GM18502 (cell line): Measurements from ENCODE around the gene PPP1R27.
"Not testable (repeated sequence)": the region's sequence is repeated elsewhere in the genome, so short reads cannot be mapped to it uniquely, and the experiment has no call there.

Experiments
- ATAC-seq: cut with Tn5 transposase; IDR thresholded peaks from one replicate; pipeline ENCODE4 v1.9.1; 2021; ENCODE audit warnings: mild to moderate bottlenecking; ENCODE audit not compliant: unreplicated experiment, poor library complexity

PPP1R27 gene

DNA sequence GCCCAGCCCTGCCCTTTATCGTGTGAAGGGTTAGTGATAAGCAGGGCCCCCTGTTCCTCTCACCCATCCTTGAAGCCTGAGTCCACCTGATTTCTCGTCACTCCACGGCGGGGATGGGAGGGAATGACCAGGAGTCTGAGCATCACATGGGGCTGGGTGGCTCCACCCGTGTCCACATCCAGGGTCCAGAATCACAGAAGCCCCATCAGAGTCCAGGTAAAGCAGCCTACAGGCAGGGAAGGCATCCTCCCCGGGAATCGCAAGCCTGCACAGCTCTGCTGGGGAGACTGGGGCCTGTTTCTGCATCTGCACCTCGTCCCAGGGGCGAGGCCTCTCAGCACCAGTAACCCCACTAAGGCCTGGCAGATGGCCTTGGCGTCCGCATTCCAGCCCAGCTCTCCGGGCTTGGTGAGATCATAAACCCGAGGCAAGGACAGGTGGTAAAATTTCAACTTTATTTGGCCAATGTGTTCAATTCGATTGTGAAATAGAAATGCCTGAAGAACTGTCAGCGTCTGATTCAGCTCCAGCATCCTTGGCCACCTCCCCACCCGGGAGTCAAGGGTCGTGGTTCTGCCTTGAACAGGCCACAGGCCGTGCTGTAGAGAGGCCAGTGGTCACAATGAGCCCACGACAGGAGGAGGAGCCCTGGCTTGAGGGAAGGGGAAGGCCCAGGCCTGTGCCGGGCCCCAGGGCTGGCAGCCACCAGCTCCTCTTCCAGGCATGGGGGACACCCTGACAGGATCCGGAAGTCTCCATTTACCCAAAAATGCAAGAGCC is 8.1 kb upstream of the PPP1R27 start:
- no peak for ATAC-seq

GRCh38 chr17:81842378-81842724 is 7.5 kb upstream of the PPP1R27 start:
- ATAC-seq: no peak

DNA sequence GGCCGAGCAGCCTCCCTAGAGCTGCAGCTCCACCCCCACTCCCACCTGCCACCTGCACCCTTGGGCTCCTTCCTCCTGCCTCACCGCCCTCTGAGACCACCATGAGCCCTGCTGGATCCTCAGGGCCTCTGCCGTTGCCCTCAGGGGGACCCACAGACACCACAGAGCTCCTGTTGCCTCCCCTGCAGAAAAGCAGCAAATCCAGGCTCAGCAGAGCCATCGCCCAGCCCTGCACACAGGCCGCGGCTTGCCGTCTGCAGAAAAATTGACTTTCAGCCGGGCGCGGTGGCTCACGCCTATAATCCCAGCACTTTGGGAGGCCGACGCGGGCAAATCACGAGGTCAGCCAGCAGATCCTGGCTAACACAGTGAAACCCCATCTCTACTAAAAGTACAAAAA is 7.0 kb upstream of the PPP1R27 start:
- no peak for ATAC-seq

GRCh38 chr17:81840826-81841778 is 6.3 kb upstream of the PPP1R27 start:
- ATAC-seq: no peak

DNA sequence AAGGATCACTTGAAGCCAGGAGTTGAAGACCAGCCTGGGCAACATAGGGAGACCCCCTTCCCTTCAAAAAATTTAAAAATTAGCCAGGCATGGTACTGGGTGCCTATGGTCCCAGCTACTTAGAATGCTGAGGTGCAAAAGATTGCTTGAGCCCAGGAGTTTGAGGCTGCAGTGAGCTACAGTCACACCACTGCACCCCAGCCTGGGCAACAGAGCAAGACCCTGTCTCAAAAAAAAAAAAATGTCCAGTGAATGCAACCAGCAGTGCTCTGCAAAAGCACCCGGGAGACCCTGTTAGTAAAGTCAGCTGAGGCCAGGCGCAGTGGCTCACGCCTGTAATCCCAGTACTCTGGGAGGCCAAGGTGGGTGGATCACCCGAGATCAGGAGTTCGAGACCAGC is 5.2 kb upstream of the PPP1R27 start:
- ATAC-seq: not testable (repeated sequence)

DNA sequence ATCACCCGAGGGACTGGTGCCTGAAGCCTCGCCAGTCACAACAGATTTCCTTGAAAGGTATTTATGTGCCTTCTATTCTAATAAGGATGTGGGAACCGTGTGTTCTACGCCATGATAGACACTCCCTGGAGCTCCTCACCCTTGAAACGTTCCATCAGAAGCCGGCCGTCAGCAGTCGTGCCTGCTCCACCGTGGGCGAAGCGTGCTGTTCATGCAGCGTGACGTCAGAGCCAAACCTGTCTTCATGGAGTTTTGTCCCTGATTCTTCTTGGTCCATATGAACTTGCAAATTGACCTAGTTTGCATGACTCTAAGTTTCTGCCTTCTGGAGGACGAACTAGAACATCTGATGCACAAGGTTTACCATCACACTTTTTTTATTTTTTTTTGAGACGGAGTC is 4.5 kb upstream of the PPP1R27 start:
- no peak for ATAC-seq

- ATAC-seq: no peak
Observed at GRCh38 chr17:81838753-81839255, 4.0 kb upstream of the PPP1R27 start.

- no peak for ATAC-seq
Observed at GRCh38 chr17:81837641-81838040, 2.8 kb upstream of the PPP1R27 start.

DNA sequence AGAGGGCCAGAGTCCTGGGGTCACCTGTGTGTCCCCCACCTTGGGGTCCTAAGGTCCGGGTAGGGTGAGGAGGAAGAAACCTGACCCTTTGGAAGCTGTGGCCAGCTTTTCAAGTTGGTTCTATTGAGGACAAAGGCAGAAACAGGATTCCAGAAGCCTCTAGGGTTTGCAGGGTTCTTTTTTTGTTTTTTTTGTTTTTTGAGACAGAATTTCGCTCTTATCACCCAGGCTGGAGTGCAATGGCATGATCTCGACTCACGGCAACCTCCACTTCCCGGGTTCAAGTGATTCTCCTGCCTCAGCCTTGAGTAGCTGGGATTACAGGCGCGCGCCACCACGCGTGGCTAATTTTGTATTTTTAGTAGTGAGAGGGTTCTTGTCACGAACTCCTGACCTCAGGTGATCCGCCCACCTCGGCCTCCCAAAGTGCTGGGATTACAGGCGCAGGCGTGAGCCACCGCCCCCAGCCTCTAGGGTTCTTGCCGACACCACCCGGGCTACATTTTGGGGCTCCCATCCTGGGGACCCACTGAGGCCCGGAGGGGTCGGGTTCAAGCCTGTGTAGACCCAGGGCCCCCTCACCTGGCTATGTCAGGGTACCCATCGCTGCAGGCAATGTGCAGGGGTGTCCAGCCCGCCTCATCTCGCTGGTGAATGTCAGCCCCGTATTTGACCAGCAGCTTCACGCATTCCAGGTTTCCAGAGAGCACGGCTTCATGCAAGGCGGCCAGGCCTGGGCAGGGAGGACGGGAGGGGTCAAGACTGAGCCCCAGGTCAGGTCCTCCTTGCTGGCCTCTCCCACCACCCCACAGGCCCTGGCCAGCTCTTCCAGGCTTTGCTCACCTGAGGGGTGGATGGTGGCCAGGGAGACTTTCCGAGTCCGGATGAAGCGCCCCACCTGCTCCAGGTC is 674 bp downstream of the PPP1R27 start:
- ATAC-seq: no peak

DNA sequence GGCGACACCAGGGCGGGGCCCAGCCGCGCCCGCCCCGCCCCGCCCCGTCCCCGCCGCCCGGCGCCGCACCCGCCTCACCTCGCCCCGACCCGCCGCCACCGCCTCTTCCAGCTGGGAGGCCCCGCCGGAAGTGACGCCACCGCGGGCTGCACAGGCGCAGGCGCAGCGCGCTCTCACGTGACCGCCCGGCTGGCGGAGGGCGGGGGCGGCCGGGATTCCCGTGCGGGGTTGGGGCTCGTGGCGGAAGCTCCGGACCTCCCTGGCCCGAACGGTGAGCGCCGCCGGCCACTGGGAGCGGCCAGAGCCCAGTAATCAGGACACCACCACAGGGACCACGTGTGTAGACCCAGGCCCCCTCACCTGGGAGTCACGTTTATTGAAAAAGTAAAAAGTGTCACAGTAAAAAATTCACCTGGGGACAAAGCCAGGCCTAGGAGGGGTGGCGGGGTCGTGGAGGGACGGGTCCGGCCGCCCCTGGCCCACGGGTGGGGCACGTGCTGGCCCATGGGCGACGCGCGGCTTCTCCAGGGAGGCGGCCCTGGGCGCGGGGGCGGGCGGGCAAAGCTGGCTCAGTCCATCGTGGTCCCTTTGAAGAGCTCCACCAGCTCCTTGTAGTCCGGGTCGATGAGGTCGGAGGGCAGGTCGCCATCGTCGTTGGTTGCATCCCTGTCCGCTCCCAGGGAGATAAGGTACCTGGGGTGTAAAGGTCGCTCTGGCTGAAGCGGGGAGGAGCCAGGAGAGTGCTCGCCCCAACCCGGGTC is 1.5 kb downstream of the PPP1R27 start, which contains the start of gene MCRIP1:
MCRIP1 (minus strand) TSS at position 132 of the 761 bp plus-strand sequence. CDS start 8,785 bp downstream, outside the sequence.
- ATAC-seq: peak; percentile 71

DNA sequence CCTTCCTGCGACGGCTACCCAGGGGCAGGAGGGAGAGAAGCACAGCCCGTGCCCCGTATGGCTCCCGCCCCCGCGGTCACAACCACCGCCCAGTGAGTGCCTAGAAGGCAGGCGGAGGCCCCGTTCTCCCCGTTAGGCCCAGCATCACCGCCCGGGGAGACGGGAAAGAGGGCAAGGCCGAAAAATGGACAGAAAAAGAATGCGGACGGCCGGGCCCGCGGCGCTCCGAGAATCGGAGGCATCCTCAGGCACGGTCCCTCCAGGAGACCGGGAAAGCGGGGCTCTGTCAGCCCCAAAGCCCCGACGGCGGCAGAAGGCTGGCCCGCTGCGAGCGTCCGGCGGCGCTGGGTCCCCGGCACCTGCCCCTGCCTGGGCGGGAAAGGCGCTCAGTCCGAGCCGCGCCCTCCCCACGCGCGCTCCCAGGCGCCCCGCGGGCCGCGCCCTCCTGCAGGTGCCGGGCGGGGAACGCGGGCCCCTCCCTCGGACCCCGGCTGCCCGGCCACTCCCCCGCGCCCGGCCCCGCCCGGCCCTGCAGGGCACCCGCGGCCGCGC is 2.2 kb downstream of the PPP1R27 start:
- ATAC-seq: peak; percentile 67

DNA sequence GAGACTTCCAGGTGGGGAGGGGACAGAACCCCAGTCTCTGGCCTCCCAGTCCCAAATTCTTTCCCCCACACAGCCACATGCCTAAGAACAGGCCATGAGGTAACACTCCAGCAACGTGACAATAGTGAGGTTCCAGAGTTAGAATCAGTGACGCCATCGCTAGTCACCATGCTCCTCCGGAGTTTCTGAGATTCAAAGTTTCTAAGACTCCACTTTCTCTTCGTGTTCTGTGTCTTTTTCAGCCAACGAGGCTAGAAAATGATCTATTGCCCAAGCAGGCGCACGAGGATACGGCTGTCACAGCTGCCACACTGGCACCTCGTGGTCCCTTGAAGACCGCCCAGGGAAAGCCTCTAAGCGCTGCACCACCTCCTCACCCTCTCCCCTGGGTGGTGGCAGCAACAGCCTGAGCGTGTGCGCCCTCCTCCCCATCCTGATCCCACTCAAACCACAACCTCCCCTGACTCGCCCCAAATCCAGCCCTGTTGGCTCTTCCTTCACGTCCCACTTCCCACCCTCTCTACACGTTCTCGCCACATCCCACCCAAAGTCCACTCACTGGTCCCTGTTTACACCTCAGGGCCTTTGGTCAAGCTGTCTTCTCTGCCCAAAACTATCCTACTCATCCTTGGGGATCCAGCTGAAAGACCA is 2.8 kb downstream of the PPP1R27 start:
- peak; percentile 6 for ATAC-seq

DNA sequence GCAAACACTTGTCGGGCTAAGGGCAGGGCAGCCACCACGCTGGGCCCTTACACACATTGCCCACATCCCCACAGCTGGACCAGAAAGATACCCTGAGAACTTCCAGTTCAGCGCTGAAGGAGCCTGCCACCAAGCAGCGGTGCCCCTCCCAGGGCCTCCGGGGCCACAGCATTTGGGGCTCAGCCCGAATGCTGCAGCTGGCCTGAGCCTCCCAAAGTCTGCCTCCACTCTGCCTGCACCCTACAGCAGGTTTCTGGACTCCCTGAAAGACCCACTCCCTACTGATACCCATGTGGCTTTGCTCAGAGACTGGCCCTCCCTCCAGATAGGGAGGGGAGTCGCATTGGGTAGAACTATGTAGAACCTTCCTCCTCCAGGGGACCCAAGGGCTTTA is 3.3 kb downstream of the PPP1R27 start:
- ATAC-seq: no peak

- no peak for ATAC-seq
Observed at GRCh38 chr17:81829858-81830257, 5.0 kb downstream of the PPP1R27 start.

DNA sequence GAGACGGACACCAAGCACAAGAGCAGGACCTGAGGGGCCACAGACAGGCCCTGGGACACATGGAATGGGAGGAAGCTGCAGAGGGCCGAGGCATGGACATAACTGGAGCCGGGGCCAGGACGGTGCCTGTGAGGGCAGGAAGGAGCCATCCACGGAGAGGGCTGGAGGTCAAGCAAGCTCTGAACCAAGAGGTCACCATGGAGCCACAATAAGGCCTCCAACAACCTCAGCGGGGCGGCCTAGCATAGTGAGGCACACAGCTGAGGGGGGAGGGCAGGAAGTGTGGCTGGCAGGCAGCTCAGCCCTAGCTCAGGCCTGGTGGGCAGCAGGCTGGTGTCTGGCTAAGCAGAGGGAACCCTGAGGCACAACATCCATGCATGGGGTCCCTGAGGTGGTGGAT is 6.2 kb downstream of the PPP1R27 start:
- no peak for ATAC-seq

DNA sequence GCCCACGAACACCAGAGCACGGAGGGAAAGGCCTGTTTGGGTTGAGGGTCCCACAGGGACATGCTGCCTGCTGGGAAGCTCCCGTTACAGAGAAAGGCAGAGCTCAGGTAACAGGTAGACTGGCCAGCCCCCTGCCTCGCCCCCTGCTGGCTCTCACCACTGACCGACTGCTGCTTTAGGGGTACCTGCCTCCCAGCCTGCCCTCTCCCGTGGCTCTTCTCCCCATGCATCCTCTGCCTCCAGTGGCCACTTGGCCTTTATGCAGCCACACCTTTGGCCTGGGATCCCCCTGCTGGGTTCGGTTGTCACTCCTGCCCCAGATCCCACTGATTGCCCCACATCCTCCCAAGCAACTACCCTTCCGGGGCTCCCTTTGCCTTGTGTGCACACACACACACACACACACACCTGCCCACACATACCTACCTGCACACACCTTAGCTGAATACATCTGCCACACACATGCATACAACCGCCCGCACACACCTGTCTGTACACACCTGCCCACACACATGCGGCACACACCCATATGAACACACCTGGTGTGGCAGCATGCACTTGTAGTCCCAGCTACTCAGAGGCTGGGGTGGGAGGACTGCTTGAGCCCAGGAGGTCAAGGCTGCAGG is 8.9 kb downstream of the PPP1R27 start:
- ATAC-seq: no peak

DNA sequence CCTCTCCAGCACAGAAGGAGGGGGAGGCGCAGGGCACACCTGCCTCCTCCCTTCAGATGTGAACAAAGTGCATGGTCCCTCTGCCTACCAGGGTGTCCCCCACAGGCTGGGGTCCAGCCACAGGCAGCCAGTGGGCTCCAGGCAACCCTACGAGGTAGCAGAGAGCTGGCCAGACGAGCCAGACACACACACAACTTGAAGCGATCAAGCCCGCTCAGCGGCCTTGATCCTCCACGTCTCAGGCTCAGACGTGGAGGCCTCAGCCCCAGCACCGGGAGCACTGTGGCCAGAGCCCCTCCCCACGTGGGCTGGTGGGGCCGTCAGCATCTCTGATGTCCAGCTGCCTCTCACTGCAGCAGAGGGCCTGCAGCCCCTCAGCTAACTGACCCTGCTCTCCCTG is 10.3 kb downstream of the PPP1R27 start:
- ATAC-seq: no peak
